ENCODE results near the gene DSC2. TPM values are rescaled to one million over a fixed set of nuclear protein-coding genes. Genes with fewer than 3 reads are reported as not detected.

DSC2 gene
- total RNA-seq, 2 donors from 2014 or later = 8.9 to 9.3 TPM

GRCh38 chr18:31043709-31044108 lies 58.5 kb downstream of the DSC2 start:
- intact Hi-C loops (cut with DNase I) = no loop called here
- Histone ChIP-seq H3K9me3 (no peaks in the 10 kb centered on the region), H3K4me1 (peaks cover 20% of the 10 kb centered on the region), H3K36me3 (replicated peaks in 1 of 2; ENCODE audit: insufficient read depth in 1 of 2, low read depth in 2 of 2) (no peaks in the 10 kb centered on the region), H3K4me3 (no peak overlapping the region), H3K27ac (no peak overlapping the region), H3K27me3 (peaks cover 5 to 41% of the 10 kb centered on the region in 2 donors)
- DNase-seq = no peak
- no peak for TF ChIP-seq CTCF (IDR thresholded peaks at IDR 0.05)
- no peak for ATAC-seq
- WGBS, 2 donors = 56 to 61% methylated on average over 6 to 7 of the region's 7 CpGs

GRCh38 chr18:31042406-31043181 lies 59.6 kb downstream of the DSC2 start, which contains the start of gene DSC3:
DSC3 (minus strand) TSS chr18:31042742; CDS start chr18:31042660, 82 bp downstream.
- Histone ChIP-seq H3K4me3 (peak within 1 kb of the TSS in 1 of 2 donors; percentile 6), H3K27me3 (peaks cover 5 to 41% of the 10 kb centered on the region in 2 donors), H3K9me3 (no peaks in the 10 kb centered on the region), H3K36me3 (replicated peaks in 1 of 2; ENCODE audit: insufficient read depth in 1 of 2, low read depth in 2 of 2) (no peaks in the 10 kb centered on the region), H3K27ac (no peak within 1 kb of the TSS), H3K4me1 (peaks cover 20% of the 10 kb centered on the region)
- ATAC-seq (peak; percentile 60), DNase-seq (peak; percentile 7 to 36 (median 14))
- WGBS, 2 donors = 2% methylated on average over 30 to 72 of the region's 73 CpGs
- TF ChIP-seq POLR2A (IDR thresholded peaks at IDR 0.05) = no peak
- TF ChIP-seq CTCF (IDR thresholded peaks at IDR 0.05) = no peak
- intact Hi-C loops (cut with DNase I) = no loop called here

GRCh38 chr18:31042084-31042405 lies 60.2 kb downstream of the DSC2 start:
- H3K4me3 ChIP-seq = peak overlapping the region in 1 of 2 donors; percentile 6
- no peaks in the 10 kb centered on the region for H3K9me3 ChIP-seq
- TF ChIP-seq CTCF (IDR thresholded peaks at IDR 0.05) (no peak), POLR2A (IDR thresholded peaks at IDR 0.05) (no peak)
- ATAC-seq (no peak), DNase-seq (no peak)
- peaks cover 20% of the 10 kb centered on the region for H3K4me1 ChIP-seq
- peaks cover 5 to 41% of the 10 kb centered on the region in 2 donors for H3K27me3 ChIP-seq
- 4 to 7% methylated on average over 13 to 17 of the region's 17 CpGs for WGBS, 2 donors
- no peaks in the 10 kb centered on the region for H3K36me3 ChIP-seq (replicated peaks in 1 of 2; ENCODE audit: insufficient read depth in 1 of 2, low read depth in 2 of 2)
- intact Hi-C loops (cut with DNase I) = no loop called here
- H3K27ac ChIP-seq = no peak overlapping the region

GRCh38 chr18:31041271-31042083 lies 60.7 kb downstream of the DSC2 start:
- peaks cover 20% of the 10 kb centered on the region for H3K4me1 ChIP-seq
- no peak overlapping the region for H3K4me3 ChIP-seq
- no peaks in the 10 kb centered on the region for H3K9me3 ChIP-seq
- H3K27me3 ChIP-seq = peaks cover 5 to 41% of the 10 kb centered on the region in 2 donors
- no peak overlapping the region for H3K27ac ChIP-seq
- intact Hi-C loops (cut with DNase I) = no loop called here
- H3K36me3 ChIP-seq (replicated peaks in 1 of 2; ENCODE audit: insufficient read depth in 1 of 2, low read depth in 2 of 2) = no peaks in the 10 kb centered on the region
- TF ChIP-seq CTCF (IDR thresholded peaks at IDR 0.05) (no peak), POLR2A (IDR thresholded peaks at IDR 0.05) (no peak)
- DNase-seq (peak in 2 of 4 donors; percentile 7 to 9), ATAC-seq (no peak)
- 2 to 7% methylated on average over 44 to 52 of the region's 52 CpGs for WGBS, 2 donors

Measured in body of pancreas (tissue), 4 donors.